HepG2 (cell line): ENCODE measurements around the gene NAB2. TPM values are rescaled to one million over a fixed set of nuclear protein-coding genes. Genes with fewer than 3 reads are reported as not detected.

Experiments
- ATAC-seq: fragments of 200-7000 bp; cut with Tn5 transposase; 3 replicates; pipeline ENCODE4 v1.9.1; 2020; ENCODE audit warnings: mild to moderate bottlenecking, moderate library complexity
- BruUV-seq: library from RNA; stranded (reverse); fragments of 400-500 nt; replicated peaks from 2 replicates; lab custom pipeline; 2021; lab: Mats Ljungman, UMichigan
- CTCF ChIA-PET: fragments of 300-600 bp; formaldehyde crosslinking; extraction: SDS; loops from one replicate; lab custom pipeline; 2021; ENCODE audit warnings: low total read pairs, inconsistent platforms, low intra/inter-chr PET ratio; lab: Yijun Ruan, JAX
- POLR2A ChIA-PET: fragments of 350-600 bp; sonication (Branson Sonifier 250); formaldehyde crosslinking; loops from one replicate; lab custom pipeline; 2020; ENCODE audit warnings: antibody characterized with exemption, inconsistent platforms; lab: Yijun Ruan, JAX
- DNase-seq: peaks from one replicate; pipeline ENCODE4 v3.0.0-alpha.2; 2015; ENCODE audit warnings: low spot score
- FAIRE-seq: peaks from 3 replicates; lab custom pipeline; 2011; peaks lifted over from hg19 to GRCh38; lab: Jason Lieb, UNC
- H2AFZ ChIP-seq: one replicate; pipeline ENCODE4 v1.6.1; 2011; ENCODE audit warnings: low read length, inconsistent platforms
- H3K27ac ChIP-seq: fragments of 300-600 bp; 3 replicates; pipeline ENCODE4 v1.8.0; 2011; ENCODE audit warnings: mixed run types, mild to moderate bottlenecking, mixed read lengths, low read length, inconsistent platforms; ENCODE audit not compliant: insufficient read depth; ENCODE audit errors: extremely low read length
- H3K27me3 ChIP-seq, 2 experiments: fragments of 200-600 bp in 1 of 2; 2 replicates in 1 of 2; 3 replicates in 1 of 2; pipeline versions ENCODE4 v1.6.0 to v1.8.0; 2011; ENCODE audit warnings: low read length in 2 of 2, mild to moderate bottlenecking in 2 of 2, moderate library complexity in 2 of 2, inconsistent platforms in 1 of 2; ENCODE audit not compliant: insufficient read depth in 2 of 2, control insufficient read depth in 1 of 2
- H3K36me3 ChIP-seq, 2 experiments: fragments of 200-600 bp in 1 of 2; replicated peaks in 1 of 2; 2 replicates in 1 of 2; 3 replicates in 1 of 2; pipeline versions ENCODE4 v1.5.1 to v1.8.0; 2011; ENCODE audit warnings: low read length in 2 of 2, inconsistent platforms in 1 of 2; ENCODE audit not compliant: insufficient read depth in 2 of 2, control insufficient read depth in 1 of 2
- H3K4me1 ChIP-seq: 2 replicates; pipeline ENCODE4 v1.5.1; 2012; ENCODE audit warnings: low read length, inconsistent platforms; ENCODE audit not compliant: insufficient read depth
- H3K4me2 ChIP-seq: 2 replicates; pipeline ENCODE4 v1.6.0; 2011; ENCODE audit warnings: low read depth, low read length, inconsistent platforms
- H3K4me3 ChIP-seq, 3 experiments: fragments of 200-600 bp in 1 of 3; sonication (generic), shearing (Covaris generic) in 1 of 3; replicated peaks in 1 of 3; 2 replicates each; pipeline ENCODE4 v1.5.1; 2011 to 2016; ENCODE audit warnings: low read length in 3 of 3, inconsistent platforms in 2 of 3, low read depth in 2 of 3, mild to moderate bottlenecking in 2 of 3, control low read depth in 1 of 3, mixed read lengths in 1 of 3; ENCODE audit not compliant: insufficient read depth in 1 of 3
- H3K79me2 ChIP-seq: one replicate; pipeline ENCODE4 v1.6.1; 2011; ENCODE audit warnings: low read length, inconsistent platforms; ENCODE audit not compliant: insufficient read depth
- H3K9ac ChIP-seq: 2 replicates; pipeline ENCODE4 v1.6.0; 2011; ENCODE audit warnings: mild to moderate bottlenecking, low read depth, low read length, inconsistent platforms; ENCODE audit not compliant: insufficient read depth
- H3K9me3 ChIP-seq: 2 replicates; pipeline ENCODE4 v1.5.1; 2012; ENCODE audit warnings: mild to moderate bottlenecking, low read length
- H4K20me1 ChIP-seq: 2 replicates; pipeline ENCODE4 v1.6.0; 2011; ENCODE audit warnings: inconsistent platforms, mild to moderate bottlenecking, low read length, moderate library complexity; ENCODE audit not compliant: insufficient read depth
- ARNT2 ChIP-seq: sonication (generic); formaldehyde crosslinking; IDR thresholded peaks from 2 replicates; pipeline ENCODE4 v1.8.0; 2022; ENCODE audit warnings: mild to moderate bottlenecking, low read depth, missing genetic modification reagents, moderate library complexity
- FOXC1 ChIP-seq: sonication (generic); formaldehyde crosslinking; IDR thresholded peaks from 2 replicates; pipeline ENCODE4 v1.8.0; 2022; ENCODE audit warnings: mild to moderate bottlenecking, missing genetic modification reagents, borderline replicate concordance
- GFI1 ChIP-seq: sonication (generic); formaldehyde crosslinking; IDR thresholded peaks from 2 replicates; pipeline ENCODE4 v1.5.0; 2020; ENCODE audit warnings: missing genetic modification reagents, mild to moderate bottlenecking, borderline replicate concordance
- HNF4A ChIP-seq: sonication (generic); formaldehyde crosslinking; IDR thresholded peaks from 2 replicates; pipeline ENCODE4 v1.4.0; 2020; ENCODE audit warnings: missing genetic modification reagents
- MAFK ChIP-seq, 2 experiments: IDR thresholded peaks in 1 of 2; conservative IDR thresholded peaks in 1 of 2; 2 replicates each; pipeline ENCODE4 v1.6.1; 2011; ENCODE audit warnings: improper control_type of control experiment in 2 of 2, low read length in 2 of 2
- MIER3 ChIP-seq: IDR thresholded peaks from 2 replicates; pipeline ENCODE4 v1.6.1; 2016; ENCODE audit warnings: missing compliant biosample characterization, borderline replicate concordance
- PCBP1 ChIP-seq: fragments of 200-400 bp; formaldehyde crosslinking; IDR thresholded peaks from 2 replicates; pipeline ENCODE4 v1.6.1; 2017; ENCODE audit warnings: mild to moderate bottlenecking, low read depth, low read length, borderline replicate concordance
- SAP130 ChIP-seq: IDR thresholded peaks from 2 replicates; pipeline ENCODE4 v1.6.1; 2016; ENCODE audit warnings: low read depth
- SIX4 ChIP-seq: sonication (generic); formaldehyde crosslinking; IDR thresholded peaks from 2 replicates; pipeline ENCODE4 v1.4.0; 2020; ENCODE audit warnings: missing genetic modification reagents
- SNAI1 ChIP-seq: sonication (generic); formaldehyde crosslinking; IDR thresholded peaks from 2 replicates; pipeline ENCODE4 v1.5.0; 2020; ENCODE audit warnings: mild to moderate bottlenecking, missing genetic modification reagents, borderline replicate concordance
- SRSF1 ChIP-seq: fragments of 200-400 bp; formaldehyde crosslinking; optimal IDR thresholded peaks from 2 replicates; pipeline ENCODE3; 2017; ENCODE audit warnings: mild to moderate bottlenecking, low read depth, low read length, moderate library complexity
- SRSF4 ChIP-seq: fragments of 200-400 bp; formaldehyde crosslinking; IDR thresholded peaks from one replicate; pipeline ENCODE4 v1.6.1; 2018; ENCODE audit warnings: mild to moderate bottlenecking, low read depth, low read length, moderate library complexity; ENCODE audit not compliant: poor library complexity, severe bottlenecking
- ZEB1 ChIP-seq: IDR thresholded peaks from 2 replicates; pipeline ENCODE4 v1.6.1; 2012; ENCODE audit warnings: mild to moderate bottlenecking, low read depth, inconsistent platforms; ENCODE audit not compliant: insufficient replicate concordance
- ZFY ChIP-seq: sonication (generic); formaldehyde crosslinking; IDR thresholded peaks from 2 replicates; pipeline ENCODE4 v1.4.0; 2020; ENCODE audit warnings: missing genetic modification reagents
- ZNF10 ChIP-seq: sonication (generic); formaldehyde crosslinking; IDR thresholded peaks from 2 replicates; pipeline ENCODE4 v1.4.0; 2020; ENCODE audit warnings: mild to moderate bottlenecking, low read depth, missing genetic modification reagents, borderline replicate concordance
- ZNF484 ChIP-seq: sonication (generic); formaldehyde crosslinking; IDR thresholded peaks from 2 replicates; pipeline ENCODE4 v1.5.1; 2020; ENCODE audit warnings: mild to moderate bottlenecking, low read depth, missing genetic modification reagents, borderline replicate concordance
- ZNF614 ChIP-seq: IDR thresholded peaks from 2 replicates; pipeline ENCODE4 v1.6.1; 2018; ENCODE audit warnings: missing biosample characterization, missing genetic modification reagents, inconsistent platforms, borderline replicate concordance
- ZNF670 ChIP-seq: sonication (generic); formaldehyde crosslinking; IDR thresholded peaks from 2 replicates; pipeline ENCODE4 v1.8.0; 2022; ENCODE audit warnings: mild to moderate bottlenecking, missing genetic modification reagents, borderline replicate concordance
- ZNF816 ChIP-seq: sonication (generic); formaldehyde crosslinking; IDR thresholded peaks from 2 replicates; pipeline ENCODE4 v1.8.0; 2022; ENCODE audit warnings: missing genetic modification reagents, mild to moderate bottlenecking, borderline replicate concordance
- WGBS: methylation state at CpG from one replicate; pipeline ENCODE4 v1.1.6; 2017; ENCODE audit warnings: low lambda C conversion rate; 5-methylcytosine and 5-hydroxymethylcytosine counted together
- in situ Hi-C: cut with HindIII; loops from 2 replicates; pipeline ENCODE4 v1.10.0; 2017; ENCODE audit warnings: low pct_unique_long_range_greater_than_20kb; ENCODE audit not compliant: extremely low pct_ligation_motif_present
- intact Hi-C: fragments of 100-400 bp; cut with micrococcal nuclease; formaldehyde crosslinking; loops from one replicate; pipeline ENCODE4 v1.10.0; 2022; ENCODE audit not compliant: unreplicated experiment
- polyA plus RNA-seq, 8 experiments: library from polyadenylated mRNA; depleted of rRNA in 3 of 8; stranded (reverse) in 7 of 8; unstranded in 1 of 8; fragments of >200 nt; fragmentation: Illumina TruSeq in 4 of 8; extraction: Trizol in 4 of 8; gene quantifications; 2 replicates each; pipeline versions ENCODE4 v1.2.1 to v1.2.3, GENCODE V29; 2011 to 2016; ENCODE audit warnings: low read depth in 4 of 8, missing spikeins in 1 of 8, mixed read lengths in 1 of 8; ENCODE audit not compliant: insufficient read depth in 1 of 8
- total RNA-seq, 5 experiments: library from RNA; depleted of rRNA; stranded (reverse); fragments of >200 nt; fragmentation: Illumina TruSeq; extraction: Trizol; gene quantifications; 2 replicates each; pipeline ENCODE4 v1.2.3, GENCODE V29; 2016; ENCODE audit warnings: low read depth in 1 of 5
- TF ChIP-seq, protein P1 (sequence below): sonication (generic); formaldehyde crosslinking; IDR thresholded peaks from 2 replicates; pipeline ENCODE4 v1.4.0; 2020; ENCODE audit warnings: mild to moderate bottlenecking, missing genetic modification reagents
- TF ChIP-seq, protein P2 (sequence below): sonication (generic); formaldehyde crosslinking; IDR thresholded peaks from 2 replicates; pipeline ENCODE4 v1.4.0; 2020; ENCODE audit warnings: missing genetic modification reagents

The NAB2 gene
- total and polyA plus RNA-seq, 2 of the 13 experiments (the other 11 are each of a cell fraction or from before 2014, with no cell fraction given), result 11.7 to 12.9 TPM

DNA sequence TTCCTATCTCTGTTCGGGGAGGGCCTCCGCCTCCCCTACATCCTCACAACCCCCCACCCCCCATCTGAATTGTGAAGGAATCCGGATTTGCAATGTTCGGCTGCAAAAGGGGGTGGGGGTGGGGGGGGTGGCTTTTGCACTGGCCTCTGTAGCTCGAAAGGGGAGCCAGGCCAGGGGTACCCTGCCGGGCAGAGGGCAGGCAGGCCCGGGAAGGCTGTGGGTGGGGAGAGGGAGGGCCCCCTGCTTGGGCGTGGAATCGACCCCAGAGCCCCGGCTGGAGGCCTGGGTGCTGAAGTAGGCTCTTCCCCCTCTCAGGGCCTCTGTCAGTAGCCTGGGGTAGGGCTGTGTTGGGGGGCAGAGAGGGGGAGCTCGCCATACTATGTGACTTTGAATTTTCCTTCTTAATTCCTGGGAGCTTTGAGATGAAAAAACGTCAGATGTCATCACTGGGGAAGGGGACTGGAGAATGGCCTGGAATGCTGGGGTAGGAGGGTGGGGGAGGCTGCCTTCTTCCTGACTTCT, 40.5 kb downstream of the NAB2 start:
- in situ Hi-C loops, result no loop called here
- Histone ChIP-seq H3K27ac (peak overlapping the region; percentile 59), H2AFZ (no peak overlapping the region), H4K20me1 (peaks cover 30% of the 10 kb centered on the region), H3K79me2 (peaks cover 55% of the 10 kb centered on the region), H3K9me3 (no peaks in the 10 kb centered on the region), H3K4me2 (peak overlapping the region; percentile 94), H3K27me3 (no peaks in the 10 kb centered on the region; a peak in 1 of 5 replicates), H3K9ac (peak overlapping the region; percentile 76), H3K4me3 (peak overlapping the region; percentile 87 to 96 (median 88)), H3K36me3 (peaks cover 2 to 3% of the 10 kb centered on the region in 2 experiments; a peak in 2 of 5 replicates), H3K4me1 (peaks cover 58% of the 10 kb centered on the region)
- POLR2A ChIA-PET, result interaction anchor here (0.6 to 16.0 kb wide), 7 partner anchors 8 to 113 kb away, joined by 4 to 827 read pairs (median 90); partner anchors contain the start of genes LRP1-AS, NAB2, STAT6 and TAC3
- 0% methylated on average over 5 of the region's 12 CpGs for WGBS
- BruUV-seq, result no TSS peak
- DNase-seq (no peak), ATAC-seq (no peak), FAIRE-seq (no peak)
- intact Hi-C loops, result no loop called here
- CTCF ChIA-PET, result no interaction called here
- TF ChIP-seq ZFY (peak; percentile 22; the same call in 1 of the 2 replicates), ZNF614 (CRISPR knock-in tag) (no peak), HNF4A (CRISPR knock-in tag) (no peak), FOXC1 (no peak), GFI1 (CRISPR knock-in tag) (0 out of 2 replicates have a peak, but pooled peaks have one; percentile 40), ZNF816 (CRISPR knock-in tag) (no peak), MAFK (conservative IDR thresholded peaks at IDR 0.05 in 1 of 2, IDR thresholded peaks at IDR 0.05 in 1 of 2; ENCODE audit: low read length in 2 of 2) (no peak), ZEB1 (no peak), ZNF670 (CRISPR knock-in tag) (no peak), SNAI1 (CRISPR knock-in tag) (0 out of 2 replicates have a peak, but pooled peaks have one; percentile 27), SAP130 (CRISPR knock-in tag) (peak; percentile 14; the same call in 1 of the 2 replicates), ARNT2 (CRISPR knock-in tag) (no peak), SRSF4 (no peak), ZNF10 (no peak), SRSF1 (peak; percentile 39), MIER3 (CRISPR knock-in tag) (no peak), PCBP1 (no peak), ZNF484 (no peak), SIX4 (no peak)
- TF ChIP-seq, protein P1, sequence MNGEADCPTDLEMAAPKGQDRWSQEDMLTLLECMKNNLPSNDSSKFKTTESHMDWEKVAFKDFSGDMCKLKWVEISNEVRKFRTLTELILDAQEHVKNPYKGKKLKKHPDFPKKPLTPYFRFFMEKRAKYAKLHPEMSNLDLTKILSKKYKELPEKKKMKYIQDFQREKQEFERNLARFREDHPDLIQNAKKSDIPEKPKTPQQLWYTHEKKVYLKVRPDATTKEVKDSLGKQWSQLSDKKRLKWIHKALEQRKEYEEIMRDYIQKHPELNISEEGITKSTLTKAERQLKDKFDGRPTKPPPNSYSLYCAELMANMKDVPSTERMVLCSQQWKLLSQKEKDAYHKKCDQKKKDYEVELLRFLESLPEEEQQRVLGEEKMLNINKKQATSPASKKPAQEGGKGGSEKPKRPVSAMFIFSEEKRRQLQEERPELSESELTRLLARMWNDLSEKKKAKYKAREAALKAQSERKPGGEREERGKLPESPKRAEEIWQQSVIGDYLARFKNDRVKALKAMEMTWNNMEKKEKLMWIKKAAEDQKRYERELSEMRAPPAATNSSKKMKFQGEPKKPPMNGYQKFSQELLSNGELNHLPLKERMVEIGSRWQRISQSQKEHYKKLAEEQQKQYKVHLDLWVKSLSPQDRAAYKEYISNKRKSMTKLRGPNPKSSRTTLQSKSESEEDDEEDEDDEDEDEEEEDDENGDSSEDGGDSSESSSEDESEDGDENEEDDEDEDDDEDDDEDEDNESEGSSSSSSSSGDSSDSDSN (CRISPR knock-in tag), result peak; percentile 45; the same call in 1 of the 2 replicates
- TF ChIP-seq, protein P2, sequence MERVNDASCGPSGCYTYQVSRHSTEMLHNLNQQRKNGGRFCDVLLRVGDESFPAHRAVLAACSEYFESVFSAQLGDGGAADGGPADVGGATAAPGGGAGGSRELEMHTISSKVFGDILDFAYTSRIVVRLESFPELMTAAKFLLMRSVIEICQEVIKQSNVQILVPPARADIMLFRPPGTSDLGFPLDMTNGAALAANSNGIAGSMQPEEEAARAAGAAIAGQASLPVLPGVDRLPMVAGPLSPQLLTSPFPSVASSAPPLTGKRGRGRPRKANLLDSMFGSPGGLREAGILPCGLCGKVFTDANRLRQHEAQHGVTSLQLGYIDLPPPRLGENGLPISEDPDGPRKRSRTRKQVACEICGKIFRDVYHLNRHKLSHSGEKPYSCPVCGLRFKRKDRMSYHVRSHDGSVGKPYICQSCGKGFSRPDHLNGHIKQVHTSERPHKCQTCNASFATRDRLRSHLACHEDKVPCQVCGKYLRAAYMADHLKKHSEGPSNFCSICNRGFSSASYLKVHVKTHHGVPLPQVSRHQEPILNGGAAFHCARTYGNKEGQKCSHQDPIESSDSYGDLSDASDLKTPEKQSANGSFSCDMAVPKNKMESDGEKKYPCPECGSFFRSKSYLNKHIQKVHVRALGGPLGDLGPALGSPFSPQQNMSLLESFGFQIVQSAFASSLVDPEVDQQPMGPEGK (CRISPR knock-in tag), result peak; percentile 15; the same call in 1 of the 2 replicates
